ENCODE measurements around the gene FLOT2. TPM values are rescaled to one million over a fixed set of nuclear protein-coding genes. Genes with fewer than 3 reads are reported as not detected.

Gene FLOT2
- total and polyA plus RNA-seq, 2 donors (not counting 1 experiment from before 2014, with no cell fraction given): 196 to 270 TPM

DNA sequence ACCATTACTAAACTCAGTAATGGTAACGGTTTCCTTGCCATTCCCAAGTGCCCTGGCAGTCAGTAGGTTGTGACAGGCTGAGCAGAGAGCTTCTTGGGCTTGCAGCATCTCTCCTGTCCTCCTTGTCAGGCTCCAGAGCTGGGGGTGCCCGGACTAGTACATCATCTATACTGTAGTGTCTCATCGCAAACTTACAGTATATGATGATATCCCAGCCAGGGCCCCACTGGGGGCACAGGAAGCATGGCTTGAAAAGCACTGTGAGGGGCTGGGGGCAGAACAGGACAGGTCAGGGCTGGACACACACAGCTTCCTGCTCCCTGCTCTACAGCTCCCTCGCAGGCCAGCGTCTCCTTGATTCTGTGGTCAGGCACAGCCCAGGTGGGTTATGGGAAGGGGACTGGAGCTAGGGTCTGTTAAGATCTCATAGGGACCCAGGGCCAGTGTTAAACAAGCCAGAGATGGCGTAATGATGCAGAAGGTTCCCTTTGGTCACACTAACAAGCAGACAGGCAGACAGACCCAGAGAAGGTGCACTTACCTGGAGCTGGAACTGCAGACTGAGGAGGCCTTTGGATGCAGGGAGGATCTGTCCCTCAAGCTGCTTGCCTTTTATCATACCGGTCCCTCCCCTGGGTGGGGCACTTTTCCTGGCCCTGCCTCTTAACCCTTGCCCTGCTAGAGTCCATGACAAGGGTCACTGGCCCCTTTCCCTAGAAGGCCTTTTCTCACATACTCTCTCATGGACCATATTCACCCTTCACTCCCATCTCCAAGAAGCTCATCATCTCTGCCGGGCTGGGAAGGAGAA is 35.9 kb downstream of the FLOT2 start:
- H3K9me3 ChIP-seq (ENCODE audit: control extremely low read depth in 1 of 3, control insufficient read depth in 2 of 3, insufficient read depth in 1 of 3, low read length in 2 of 3): no peaks in the 10 kb centered on the region
- intact Hi-C loops (cut with micrococcal nuclease): no loop called here
- H3K9ac ChIP-seq (ENCODE audit: low read length): no peak overlapping the region
- H3K4me2 ChIP-seq (replicated peaks; ENCODE audit: low read depth, low read length, poor library complexity, severe bottlenecking): no peak overlapping the region
- CTCF ChIA-PET: interaction anchor here (0.7 to 1.4 kb wide), 4 partner anchors 12 to 98 kb away, joined by 3 to 5 read pairs (median 4); partner anchors contain the start of gene FLOT2
- no peak overlapping the region for H3K27ac Mint-ChIP-seq
- H3K79me2 ChIP-seq (ENCODE audit: control insufficient read depth, insufficient read depth, low read length): no peaks in the 10 kb centered on the region
- no peak overlapping the region for H3K27ac ChIP-seq (ENCODE audit: low read length in 2 of 2)
- no peak overlapping the region for H2AFZ ChIP-seq (ENCODE audit: insufficient read depth, low read depth, low read length, poor library complexity, severe bottlenecking)
- peaks cover 0 to 17% of the 10 kb centered on the region in 2 donors for H3K4me1 ChIP-seq (ENCODE audit: control insufficient read depth in 2 of 2, insufficient read depth in 2 of 2, low read length in 2 of 2)
- no peaks in the 10 kb centered on the region for H3K27me3 ChIP-seq (replicated peaks in 1 of 4; ENCODE audit: control extremely low read depth in 1 of 4, control insufficient read depth in 3 of 4, insufficient read depth in 4 of 4, low read length in 3 of 4)
- H3K36me3 ChIP-seq (replicated peaks in 1 of 2; ENCODE audit: control extremely low read depth in 1 of 2, control insufficient read depth in 1 of 2, extremely low read depth in 1 of 2, insufficient read depth in 2 of 2, low read length in 1 of 2): peaks cover 0 to 34% of the 10 kb centered on the region in 2 experiments
- ATAC-seq (ENCODE audit: low read depth): no peak
- WGBS (ENCODE audit: insufficient coverage): 88% methylated on average over 6 of the region's 8 CpGs
- no peak overlapping the region for H3K4me3 ChIP-seq (ENCODE audit: control extremely low read depth in 1 of 5, extremely low read depth in 1 of 5, insufficient read depth in 1 of 5, low read depth in 2 of 5, low read length in 4 of 5)
- TF ChIP-seq EZH2 (IDR thresholded peaks at IDR 0.05; ENCODE audit: borderline replicate concordance, insufficient read depth, low read depth, low read length, poor library complexity, severe bottlenecking): no peak
- TF ChIP-seq, protein P1, sequence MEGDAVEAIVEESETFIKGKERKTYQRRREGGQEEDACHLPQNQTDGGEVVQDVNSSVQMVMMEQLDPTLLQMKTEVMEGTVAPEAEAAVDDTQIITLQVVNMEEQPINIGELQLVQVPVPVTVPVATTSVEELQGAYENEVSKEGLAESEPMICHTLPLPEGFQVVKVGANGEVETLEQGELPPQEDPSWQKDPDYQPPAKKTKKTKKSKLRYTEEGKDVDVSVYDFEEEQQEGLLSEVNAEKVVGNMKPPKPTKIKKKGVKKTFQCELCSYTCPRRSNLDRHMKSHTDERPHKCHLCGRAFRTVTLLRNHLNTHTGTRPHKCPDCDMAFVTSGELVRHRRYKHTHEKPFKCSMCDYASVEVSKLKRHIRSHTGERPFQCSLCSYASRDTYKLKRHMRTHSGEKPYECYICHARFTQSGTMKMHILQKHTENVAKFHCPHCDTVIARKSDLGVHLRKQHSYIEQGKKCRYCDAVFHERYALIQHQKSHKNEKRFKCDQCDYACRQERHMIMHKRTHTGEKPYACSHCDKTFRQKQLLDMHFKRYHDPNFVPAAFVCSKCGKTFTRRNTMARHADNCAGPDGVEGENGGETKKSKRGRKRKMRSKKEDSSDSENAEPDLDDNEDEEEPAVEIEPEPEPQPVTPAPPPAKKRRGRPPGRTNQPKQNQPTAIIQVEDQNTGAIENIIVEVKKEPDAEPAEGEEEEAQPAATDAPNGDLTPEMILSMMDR (IDR thresholded peaks at IDR 0.05): no peak
- no peaks in the 10 kb centered on the region for H4K20me1 ChIP-seq (ENCODE audit: control insufficient read depth, insufficient read depth, low read length, poor library complexity, severe bottlenecking)
- H3K9me3 Mint-ChIP-seq (ENCODE audit: insufficient read depth): no peaks in the 10 kb centered on the region
- peaks cover 13% of the 10 kb centered on the region for H3K4me1 Mint-ChIP-seq
- H3K4me3 Mint-ChIP-seq: no peak overlapping the region
- no peak for DNase-seq
- H3K27me3 Mint-ChIP-seq: no peaks in the 10 kb centered on the region
- POLR2A ChIA-PET: no interaction called here

DNA sequence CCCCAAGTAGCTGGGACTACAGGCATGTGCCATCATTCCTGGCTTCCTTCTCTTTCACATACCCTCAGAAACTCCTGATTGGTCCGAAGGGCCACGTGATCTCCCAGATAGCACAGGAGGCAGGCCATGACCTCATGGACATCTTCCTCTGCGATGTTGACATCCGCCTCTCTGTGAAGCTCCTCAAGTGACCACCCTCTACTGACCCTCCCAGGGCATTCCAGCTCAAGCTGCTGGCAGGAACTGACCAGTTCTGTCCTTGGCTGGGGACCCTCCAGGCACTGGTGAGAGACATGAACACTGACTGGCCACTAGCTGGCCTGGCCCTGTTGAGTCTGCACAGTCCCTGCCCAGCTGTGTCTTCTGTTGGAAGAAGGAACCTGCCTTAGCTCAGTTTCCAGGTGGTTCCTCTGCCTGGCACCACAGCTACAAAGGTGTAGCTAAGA is 37.1 kb downstream of the FLOT2 start:
- no peak overlapping the region for H3K27ac Mint-ChIP-seq

More for the DNA sequence above, 37.1 kb downstream of the FLOT2 start:
- TF ChIP-seq, protein P1 (IDR thresholded peaks at IDR 0.05): no peak
- TF ChIP-seq EZH2 (IDR thresholded peaks at IDR 0.05; ENCODE audit: borderline replicate concordance, insufficient read depth, low read depth, low read length, poor library complexity, severe bottlenecking): no peak
- no peak overlapping the region for H3K27ac ChIP-seq (ENCODE audit: low read length in 2 of 2)
- 100% methylated on average over 4 of the region's 4 CpGs for WGBS (ENCODE audit: insufficient coverage)
- intact Hi-C loops (cut with micrococcal nuclease): no loop called here
- H2AFZ ChIP-seq (ENCODE audit: insufficient read depth, low read depth, low read length, poor library complexity, severe bottlenecking): no peak overlapping the region
- DNase-seq (no peak), ATAC-seq (ENCODE audit: low read depth) (no peak)
- no peak overlapping the region for H3K9ac ChIP-seq (ENCODE audit: low read length)
- H3K27me3 Mint-ChIP-seq: no peaks in the 10 kb centered on the region
- H3K4me3 ChIP-seq (ENCODE audit: control extremely low read depth in 1 of 5, extremely low read depth in 1 of 5, insufficient read depth in 1 of 5, low read depth in 2 of 5, low read length in 4 of 5): no peak overlapping the region
- H3K27me3 ChIP-seq (replicated peaks in 1 of 4; ENCODE audit: control extremely low read depth in 1 of 4, control insufficient read depth in 3 of 4, insufficient read depth in 4 of 4, low read length in 3 of 4): no peaks in the 10 kb centered on the region
- peaks cover 0 to 38% of the 10 kb centered on the region in 2 experiments for H3K36me3 ChIP-seq (replicated peaks in 1 of 2; ENCODE audit: control extremely low read depth in 1 of 2, control insufficient read depth in 1 of 2, extremely low read depth in 1 of 2, insufficient read depth in 2 of 2, low read length in 1 of 2)
- H3K9me3 Mint-ChIP-seq (ENCODE audit: insufficient read depth): no peaks in the 10 kb centered on the region
- H3K4me1 ChIP-seq (ENCODE audit: control insufficient read depth in 2 of 2, insufficient read depth in 2 of 2, low read length in 2 of 2): peaks cover 3 to 11% of the 10 kb centered on the region in 2 donors
- no peak overlapping the region for H3K4me3 Mint-ChIP-seq
- H3K79me2 ChIP-seq (ENCODE audit: control insufficient read depth, insufficient read depth, low read length): peaks cover 4% of the 10 kb centered on the region
- H4K20me1 ChIP-seq (ENCODE audit: control insufficient read depth, insufficient read depth, low read length, poor library complexity, severe bottlenecking): no peaks in the 10 kb centered on the region
- H3K9me3 ChIP-seq (ENCODE audit: control extremely low read depth in 1 of 3, control insufficient read depth in 2 of 3, insufficient read depth in 1 of 3, low read length in 2 of 3): no peaks in the 10 kb centered on the region
- no peak overlapping the region for H3K4me2 ChIP-seq (replicated peaks; ENCODE audit: low read depth, low read length, poor library complexity, severe bottlenecking)
- H3K4me1 Mint-ChIP-seq: peaks cover 6% of the 10 kb centered on the region
- CTCF ChIA-PET: interaction anchor here (1.2 kb wide), 1 partner anchor 97 kb away, joined by 5 read pairs; no protein-coding TSS in a partner anchor
- POLR2A ChIA-PET: no interaction called here

Measured in B cell (primary cell).